K562 (cell line): Measurements from ENCODE around the gene NUB1. TPM values are rescaled to one million over a fixed set of nuclear protein-coding genes. Genes with fewer than 3 reads are reported as not detected.

ENCODE experiments used
- BMI1 ChIP-seq: fragments of 150-350 bp; IDR thresholded peaks from 2 replicates; pipeline ENCODE4 v1.6.1; 2014; ENCODE audit warnings: low read length
- CCAR2 ChIP-seq: fragments of 200-400 bp; formaldehyde crosslinking; IDR thresholded peaks from 2 replicates; pipeline ENCODE4 v1.6.1; 2017; ENCODE audit warnings: mild to moderate bottlenecking, low read depth, low read length
- PBX2 ChIP-seq, 2 experiments: IDR thresholded peaks in 1 of 2; conservative IDR thresholded peaks in 1 of 2; 2 replicates each; pipeline ENCODE4 v1.6.1; 2016; ENCODE audit warnings: low read depth in 2 of 2, mild to moderate bottlenecking in 1 of 2, missing compliant biosample characterization in 1 of 2, missing genetic modification characterization in 1 of 2, moderate library complexity in 1 of 2
- SMARCA5 ChIP-seq: fragments of 450-650 bp; IDR thresholded peaks from 2 replicates; pipeline ENCODE4 v1.6.1; 2016
- STAG1 ChIP-seq: sonication (generic); formaldehyde crosslinking; IDR thresholded peaks from 2 replicates; pipeline ENCODE4 v1.5.0; 2020; ENCODE audit warnings: missing genetic modification reagents, borderline replicate concordance
- ZBTB7A ChIP-seq: IDR thresholded peaks from 2 replicates; pipeline ENCODE4 v1.6.1; 2011; ENCODE audit warnings: low read depth, mild to moderate bottlenecking, low read length, moderate library complexity, borderline replicate concordance; ENCODE audit not compliant: control insufficient read depth
- ZNF639 ChIP-seq, 2 experiments: fragments of 200-800 bp in 1 of 2; sonication (Bioruptor generic) in 1 of 2; sonication (generic) in 1 of 2; formaldehyde crosslinking in 1 of 2; IDR thresholded peaks in 1 of 2; conservative IDR thresholded peaks in 1 of 2; 2 replicates each; pipeline versions ENCODE4 v1.5.0 to v1.6.1; 2016 to 2020; ENCODE audit warnings: missing compliant biosample characterization in 1 of 2, missing genetic modification characterization in 1 of 2, missing genetic modification reagents in 1 of 2
- ZSCAN29 ChIP-seq: fragments of 450-650 bp; IDR thresholded peaks from 2 replicates; pipeline ENCODE4 v1.6.1; 2017
- polyA plus RNA-seq, 8 experiments: library from polyadenylated mRNA; depleted of rRNA in 4 of 8; stranded (reverse) in 5 of 8; unstranded in 3 of 8; fragments of >200 nt; fragmentation: Nextera tagmentation in 2 of 8; fragmentation: Illumina TruSeq in 1 of 8; extraction: Ambion mirVana in 2 of 8; extraction: Trizol in 1 of 8; gene quantifications; 2 replicates each; pipeline versions ENCODE4 v1.2.1 to v1.2.3, GENCODE V29; 2011 to 2014; ENCODE audit warnings: inconsistent platforms in 1 of 8, missing spikeins in 1 of 8
- total RNA-seq, 7 experiments: library from RNA; depleted of rRNA in 6 of 7; stranded (reverse); fragments of >200 nt in 6 of 7; fragmentation: Illumina TruSeq in 2 of 7; extraction: Trizol in 2 of 7; gene quantifications; 2 replicates each; pipeline versions ENCODE4 v1.2.1 to v1.2.3, GENCODE V29; 2011 to 2021; ENCODE audit warnings: low replicate concordance in 1 of 7
- TF ChIP-seq, protein P1 (sequence below): fragments of 250-450 bp; sonication (Bioruptor Pico); IDR thresholded peaks from 2 replicates; pipeline ENCODE4 v1.8.0; 2021; ENCODE audit warnings: moderate library complexity, mild to moderate bottlenecking, inconsistent platforms

Gene NUB1
- total and polyA plus RNA-seq, 9 of the 15 experiments (the other 6 are each of a cell fraction or from before 2014, with no cell fraction given), result 43.2 to 159 (median 85.2) TPM

GRCh38 chr7:151309311-151309710, 32.3 kb upstream of the NUB1 start (continued):
- TF ChIP-seq PBX2 (CRISPR knock-in tag; IDR thresholded peaks at IDR 0.05; ENCODE audit: low read depth) (no peak), PBX2 (tag; conservative IDR thresholded peaks at IDR 0.05; ENCODE audit: low read depth) (no peak), STAG1 (CRISPR knock-in tag) (no peak), ZBTB7A (no peak), CCAR2 (no peak), ZSCAN29 (no peak), ZNF639 (CRISPR knock-in tag; conservative IDR thresholded peaks at IDR 0.05 in 1 of 2, IDR thresholded peaks at IDR 0.05 in 1 of 2) (no peak), SMARCA5 (no peak), BMI1 (no peak)
- TF ChIP-seq, protein P1, sequence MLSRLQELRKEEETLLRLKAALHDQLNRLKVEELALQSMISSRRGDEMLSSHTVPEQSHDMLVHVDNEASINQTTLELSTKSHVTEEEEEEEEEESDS (CRISPR knock-in tag), result no peak
